ENCODE results near the gene PARK7.

DNA sequence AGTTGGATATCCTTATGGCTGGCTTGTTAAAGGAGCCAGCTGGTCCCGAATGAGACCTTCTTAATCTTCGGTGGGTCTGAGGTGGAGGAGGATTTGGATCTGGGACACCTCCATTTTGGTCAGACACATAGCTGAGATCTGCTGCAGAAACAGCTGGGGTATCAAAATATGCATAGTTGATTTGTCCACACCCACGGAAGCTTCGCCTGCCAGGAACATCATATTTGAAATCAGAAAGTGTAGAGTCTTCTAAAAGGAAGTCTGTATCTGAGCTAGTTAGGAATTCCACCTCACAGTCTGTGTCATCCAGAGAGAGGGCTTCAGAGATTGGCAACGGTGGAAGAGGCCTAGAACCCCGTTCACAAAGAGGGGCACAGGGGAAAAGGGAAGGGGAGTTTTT, 52.3 kb downstream of the PARK7 start:
- TF ChIP-seq, protein P1, sequence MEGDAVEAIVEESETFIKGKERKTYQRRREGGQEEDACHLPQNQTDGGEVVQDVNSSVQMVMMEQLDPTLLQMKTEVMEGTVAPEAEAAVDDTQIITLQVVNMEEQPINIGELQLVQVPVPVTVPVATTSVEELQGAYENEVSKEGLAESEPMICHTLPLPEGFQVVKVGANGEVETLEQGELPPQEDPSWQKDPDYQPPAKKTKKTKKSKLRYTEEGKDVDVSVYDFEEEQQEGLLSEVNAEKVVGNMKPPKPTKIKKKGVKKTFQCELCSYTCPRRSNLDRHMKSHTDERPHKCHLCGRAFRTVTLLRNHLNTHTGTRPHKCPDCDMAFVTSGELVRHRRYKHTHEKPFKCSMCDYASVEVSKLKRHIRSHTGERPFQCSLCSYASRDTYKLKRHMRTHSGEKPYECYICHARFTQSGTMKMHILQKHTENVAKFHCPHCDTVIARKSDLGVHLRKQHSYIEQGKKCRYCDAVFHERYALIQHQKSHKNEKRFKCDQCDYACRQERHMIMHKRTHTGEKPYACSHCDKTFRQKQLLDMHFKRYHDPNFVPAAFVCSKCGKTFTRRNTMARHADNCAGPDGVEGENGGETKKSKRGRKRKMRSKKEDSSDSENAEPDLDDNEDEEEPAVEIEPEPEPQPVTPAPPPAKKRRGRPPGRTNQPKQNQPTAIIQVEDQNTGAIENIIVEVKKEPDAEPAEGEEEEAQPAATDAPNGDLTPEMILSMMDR (IDR thresholded peaks at IDR 0.05): no peak
- TF ChIP-seq POLR2A (IDR thresholded peaks at IDR 0.05): no peak
